ENCODE results near the gene HNRNPUL1. TPM values are rescaled to one million over a fixed set of nuclear protein-coding genes. Genes with fewer than 3 reads are reported as not detected.

HNRNPUL1 gene
- total and polyA plus RNA-seq, 10 of the 15 experiments (the other 5 are each of a cell fraction or from before 2014, with no cell fraction given): 11.1 to 276 (median 117) TPM

GRCh38 chr19:41263850-41264580 lies at the start of gene HNRNPUL1 (continued):
- no peak for TF ChIP-seq CBX3 (IDR thresholded peaks at IDR 0.05; ENCODE audit: borderline replicate concordance, low read depth)
- TF ChIP-seq TBL1XR1 (IDR thresholded peaks at IDR 0.05; ENCODE audit: low read depth, low read length): no peak
- TF ChIP-seq RUNX3 (IDR thresholded peaks at IDR 0.05; ENCODE audit: low read length): peak; percentile 9
- no peak for TF ChIP-seq BMI1 (IDR thresholded peaks at IDR 0.05; ENCODE audit: borderline replicate concordance)
- TF ChIP-seq NFYA (IDR thresholded peaks at IDR 0.05; ENCODE audit: borderline replicate concordance, low read depth, low read length): peak; percentile 81
- no peak for TF ChIP-seq NR2C2 (IDR thresholded peaks at IDR 0.05; ENCODE audit: borderline replicate concordance, control insufficient read depth, insufficient read length, low read depth)
- 0 out of 2 replicates have a peak, but pooled peaks have one; percentile 2 for TF ChIP-seq POLR2A (IDR thresholded peaks at IDR 0.05; ENCODE audit: low read depth, low read length)
- no peak for TF ChIP-seq ZNF217 (IDR thresholded peaks at IDR 0.05)
- TF ChIP-seq, protein P1, sequence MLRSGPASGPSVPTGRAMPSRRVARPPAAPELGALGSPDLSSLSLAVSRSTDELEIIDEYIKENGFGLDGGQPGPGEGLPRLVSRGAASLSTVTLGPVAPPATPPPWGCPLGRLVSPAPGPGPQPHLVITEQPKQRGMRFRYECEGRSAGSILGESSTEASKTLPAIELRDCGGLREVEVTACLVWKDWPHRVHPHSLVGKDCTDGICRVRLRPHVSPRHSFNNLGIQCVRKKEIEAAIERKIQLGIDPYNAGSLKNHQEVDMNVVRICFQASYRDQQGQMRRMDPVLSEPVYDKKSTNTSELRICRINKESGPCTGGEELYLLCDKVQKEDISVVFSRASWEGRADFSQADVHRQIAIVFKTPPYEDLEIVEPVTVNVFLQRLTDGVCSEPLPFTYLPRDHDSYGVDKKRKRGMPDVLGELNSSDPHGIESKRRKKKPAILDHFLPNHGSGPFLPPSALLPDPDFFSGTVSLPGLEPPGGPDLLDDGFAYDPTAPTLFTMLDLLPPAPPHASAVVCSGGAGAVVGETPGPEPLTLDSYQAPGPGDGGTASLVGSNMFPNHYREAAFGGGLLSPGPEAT (IDR thresholded peaks at IDR 0.05; ENCODE audit: low read depth): peak; percentile 62
- TF ChIP-seq ZBTB33 (IDR thresholded peaks at IDR 0.05): no peak
- no peak for TF ChIP-seq MTA3 (IDR thresholded peaks at IDR 0.05; ENCODE audit: borderline replicate concordance, low read length)
- no peak for TF ChIP-seq YBX1 (IDR thresholded peaks at IDR 0.05)
- peak; percentile 87 for TF ChIP-seq MYC (IDR thresholded peaks at IDR 0.05; ENCODE audit: insufficient read depth, insufficient read length, insufficient replicate concordance, low read length, severe bottlenecking)
- TF ChIP-seq HSF1 (IDR thresholded peaks at IDR 0.05; ENCODE audit: low read depth, low read length): peak; percentile 24; the same call in 1 of the 2 replicates
- no peak for TF ChIP-seq MTA2 (IDR thresholded peaks at IDR 0.05; ENCODE audit: low read depth)
- no peak for TF ChIP-seq SUPT20H (IDR thresholded peaks at IDR 0.05; ENCODE audit: borderline replicate concordance, control insufficient read depth, low read depth, low read length)
- TF ChIP-seq HCFC1 (IDR thresholded peaks at IDR 0.05; ENCODE audit: low read length): peak; percentile 61
- peak; percentile 79 for TF ChIP-seq MAX (IDR thresholded peaks at IDR 0.05; ENCODE audit: low read depth, low read length)
- TF ChIP-seq NFIC (IDR thresholded peaks at IDR 0.05; ENCODE audit: low read depth, low read length): no peak
- peak; percentile 53; the same call in 1 of the 2 replicates for TF ChIP-seq CBFB (IDR thresholded peaks at IDR 0.05; ENCODE audit: low read depth)
- peak; percentile 90 for TF ChIP-seq CREB1 (IDR thresholded peaks at IDR 0.05; ENCODE audit: low read depth)
- TF ChIP-seq HDAC2 (IDR thresholded peaks at IDR 0.05): no peak
- no peak; the same call in none of the 2 replicates for TF ChIP-seq ZNF207 (IDR thresholded peaks at IDR 0.05; ENCODE audit: borderline replicate concordance)
- no peak; the same call in 1 of the 2 replicates for TF ChIP-seq PML (IDR thresholded peaks at IDR 0.05; ENCODE audit: low read length)
- TF ChIP-seq, protein P2, sequence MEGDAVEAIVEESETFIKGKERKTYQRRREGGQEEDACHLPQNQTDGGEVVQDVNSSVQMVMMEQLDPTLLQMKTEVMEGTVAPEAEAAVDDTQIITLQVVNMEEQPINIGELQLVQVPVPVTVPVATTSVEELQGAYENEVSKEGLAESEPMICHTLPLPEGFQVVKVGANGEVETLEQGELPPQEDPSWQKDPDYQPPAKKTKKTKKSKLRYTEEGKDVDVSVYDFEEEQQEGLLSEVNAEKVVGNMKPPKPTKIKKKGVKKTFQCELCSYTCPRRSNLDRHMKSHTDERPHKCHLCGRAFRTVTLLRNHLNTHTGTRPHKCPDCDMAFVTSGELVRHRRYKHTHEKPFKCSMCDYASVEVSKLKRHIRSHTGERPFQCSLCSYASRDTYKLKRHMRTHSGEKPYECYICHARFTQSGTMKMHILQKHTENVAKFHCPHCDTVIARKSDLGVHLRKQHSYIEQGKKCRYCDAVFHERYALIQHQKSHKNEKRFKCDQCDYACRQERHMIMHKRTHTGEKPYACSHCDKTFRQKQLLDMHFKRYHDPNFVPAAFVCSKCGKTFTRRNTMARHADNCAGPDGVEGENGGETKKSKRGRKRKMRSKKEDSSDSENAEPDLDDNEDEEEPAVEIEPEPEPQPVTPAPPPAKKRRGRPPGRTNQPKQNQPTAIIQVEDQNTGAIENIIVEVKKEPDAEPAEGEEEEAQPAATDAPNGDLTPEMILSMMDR (IDR thresholded peaks at IDR 0.05 in 2 of 3, conservative IDR thresholded peaks at IDR 0.05 in 1 of 3; ENCODE audit: control insufficient read depth in 2 of 3, extremely low read depth in 1 of 3, insufficient read depth in 1 of 3, low read depth in 3 of 3, low read length in 3 of 3): peak; percentile 20 to 26 (median 24); a peak in 2 of 6 replicates
